Lower leg skin (tissue), 3 donors: ENCODE data around the gene FXYD5.

ENCODE experiments used
- POLR2A ChIP-seq, 2 donors: fragments of 450-650 bp; IDR thresholded peaks; one replicate each; pipeline ENCODE4 v1.6.1; 2016 to 2017; ENCODE audit warnings: antibody characterized with exemption in 2 of 2, mild to moderate bottlenecking in 1 of 2, moderate library complexity in 1 of 2
- TF ChIP-seq, protein P1 (sequence below), 3 donors: fragments of 450-650 bp; IDR thresholded peaks; one replicate each; pipeline ENCODE4 v1.5.1; 2016; ENCODE audit warnings: antibody characterized with exemption in 3 of 3, mild to moderate bottlenecking in 3 of 3, moderate library complexity in 2 of 3

DNA sequence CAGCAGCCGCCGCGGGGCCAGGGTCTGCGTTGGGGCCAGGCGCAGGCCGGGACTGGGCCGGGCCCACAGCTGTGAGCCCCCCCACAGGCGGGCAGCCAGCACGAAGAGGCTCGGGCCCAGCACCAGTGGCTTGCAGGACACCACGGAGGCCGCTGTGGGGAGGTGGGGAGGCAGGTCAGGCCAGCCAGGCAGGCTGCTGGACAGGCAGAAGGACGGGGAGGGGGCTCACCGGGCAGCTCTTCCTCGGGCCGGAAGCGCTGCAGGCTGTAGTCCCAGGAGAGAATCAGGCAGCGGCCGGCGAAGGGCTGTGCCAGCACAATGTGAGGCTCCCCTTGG, 27.9 kb upstream of the FXYD5 start:
- TF ChIP-seq, protein P1, sequence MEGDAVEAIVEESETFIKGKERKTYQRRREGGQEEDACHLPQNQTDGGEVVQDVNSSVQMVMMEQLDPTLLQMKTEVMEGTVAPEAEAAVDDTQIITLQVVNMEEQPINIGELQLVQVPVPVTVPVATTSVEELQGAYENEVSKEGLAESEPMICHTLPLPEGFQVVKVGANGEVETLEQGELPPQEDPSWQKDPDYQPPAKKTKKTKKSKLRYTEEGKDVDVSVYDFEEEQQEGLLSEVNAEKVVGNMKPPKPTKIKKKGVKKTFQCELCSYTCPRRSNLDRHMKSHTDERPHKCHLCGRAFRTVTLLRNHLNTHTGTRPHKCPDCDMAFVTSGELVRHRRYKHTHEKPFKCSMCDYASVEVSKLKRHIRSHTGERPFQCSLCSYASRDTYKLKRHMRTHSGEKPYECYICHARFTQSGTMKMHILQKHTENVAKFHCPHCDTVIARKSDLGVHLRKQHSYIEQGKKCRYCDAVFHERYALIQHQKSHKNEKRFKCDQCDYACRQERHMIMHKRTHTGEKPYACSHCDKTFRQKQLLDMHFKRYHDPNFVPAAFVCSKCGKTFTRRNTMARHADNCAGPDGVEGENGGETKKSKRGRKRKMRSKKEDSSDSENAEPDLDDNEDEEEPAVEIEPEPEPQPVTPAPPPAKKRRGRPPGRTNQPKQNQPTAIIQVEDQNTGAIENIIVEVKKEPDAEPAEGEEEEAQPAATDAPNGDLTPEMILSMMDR (IDR thresholded peaks at IDR 0.05) = no peak
- TF ChIP-seq POLR2A (IDR thresholded peaks at IDR 0.05) = no peak
